Astrocyte of the spinal cord (primary cell): ENCODE data around the gene MAEA.

Experiments
- DNase-seq: peaks from one replicate; pipeline ENCODE4 v3.0.0; 2011; ENCODE audit warnings: low read depth, low spot score
- H3K4me3 ChIP-seq: 2 replicates; pipeline ENCODE4 v1.5.1; 2011; ENCODE audit warnings: low read depth, mild to moderate bottlenecking, low read length, moderate library complexity
- CTCF ChIP-seq: IDR thresholded peaks from 2 replicates; pipeline ENCODE4 v1.5.1; 2012; ENCODE audit warnings: low read depth, mild to moderate bottlenecking, low read length, inconsistent platforms
- in situ Hi-C: cut with HindIII; loops from 2 replicates; pipeline ENCODE4 v1.10.0; 2017; ENCODE audit warnings: low sequenced_read_pairs

The MAEA gene

GRCh38 chr4:1242506-1243450 is 46.9 kb upstream of the MAEA start:
- no peak for TF ChIP-seq CTCF
- no peak for DNase-seq
- no peak overlapping the region for H3K4me3 ChIP-seq
- in situ Hi-C loops, result no loop called here

DNA sequence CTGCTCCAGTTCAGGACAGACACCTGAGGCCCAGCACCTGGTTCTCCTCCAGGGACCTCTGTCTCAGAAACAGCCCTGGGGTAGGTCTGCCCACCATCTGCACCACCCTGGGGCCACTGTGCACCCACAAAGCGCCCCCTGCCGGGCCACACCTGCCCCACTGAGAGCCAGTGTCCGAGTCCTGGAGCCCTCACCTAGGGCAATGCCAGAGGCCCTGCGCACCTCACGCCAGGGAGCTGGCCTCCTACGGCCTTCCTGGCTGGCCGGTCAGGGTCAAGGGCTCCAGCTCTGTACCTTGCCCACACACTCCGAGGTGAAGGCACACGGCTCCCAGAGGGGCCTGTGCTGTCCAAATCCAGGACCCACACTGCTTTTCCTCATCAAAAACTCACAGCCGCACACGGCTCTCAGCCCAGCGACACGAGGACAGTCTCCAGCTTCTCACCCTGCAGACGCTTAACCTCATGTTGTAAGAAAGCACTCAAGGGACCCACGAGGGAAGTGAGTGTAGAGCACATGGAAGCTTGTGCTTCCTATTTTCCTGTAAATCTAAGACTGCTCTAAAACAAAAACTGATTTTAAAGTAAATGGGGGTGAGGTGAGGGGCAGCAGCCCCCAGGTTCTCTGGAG is 46.1 kb upstream of the MAEA start:
- no peak for DNase-seq
- no peak overlapping the region for H3K4me3 ChIP-seq
- in situ Hi-C loops, result no loop called here
- no peak for TF ChIP-seq CTCF

DNA sequence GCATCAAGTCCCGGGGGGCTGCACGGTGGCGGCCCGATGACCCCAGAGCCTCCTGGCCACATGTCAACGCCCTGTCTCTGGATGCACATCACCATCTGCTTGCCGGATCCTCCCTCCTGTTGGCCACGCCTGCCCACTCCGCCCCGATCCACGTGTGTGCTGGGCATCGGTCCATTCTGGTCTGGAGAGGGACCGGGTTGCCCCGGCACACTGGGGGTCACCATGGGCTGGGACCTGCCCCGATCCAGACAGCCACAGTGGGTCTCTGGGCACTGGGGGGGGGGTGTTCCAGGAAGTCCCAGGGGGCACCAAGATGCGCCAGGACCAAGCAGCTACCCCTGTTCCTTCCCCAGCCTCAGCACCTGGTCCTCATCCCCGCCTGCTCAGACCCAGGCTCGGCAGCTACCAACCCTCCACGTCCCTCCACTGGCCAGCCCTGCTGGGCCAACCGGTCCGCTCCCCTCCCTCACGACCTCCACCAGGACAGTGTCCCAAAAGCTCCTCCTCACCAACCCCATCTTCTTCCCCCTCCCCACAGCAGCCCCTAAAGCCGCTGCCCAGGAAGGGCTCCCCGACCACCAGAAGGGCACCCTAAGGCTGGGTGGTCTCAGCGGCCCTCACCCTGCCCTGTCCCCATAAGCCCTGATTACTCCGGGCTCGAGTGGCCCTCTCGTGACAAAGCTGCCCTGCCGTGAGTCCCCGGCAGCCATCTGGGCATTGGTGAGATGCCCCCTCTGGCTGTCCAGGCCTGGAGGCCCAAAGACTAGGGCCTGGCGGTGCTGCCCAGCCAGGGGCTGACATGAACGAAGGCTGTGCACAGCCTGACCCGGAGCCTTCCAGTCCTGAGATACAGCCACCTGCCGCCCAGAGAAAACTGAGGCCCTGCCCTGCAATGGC is 45.4 kb upstream of the MAEA start:
- no peak for TF ChIP-seq CTCF
- in situ Hi-C loops, result no loop called here
- H3K4me3 ChIP-seq, result no peak overlapping the region
- DNase-seq, result no peak

- no peak overlapping the region for H3K4me3 ChIP-seq
- no peak for DNase-seq
- no peak for TF ChIP-seq CTCF
- in situ Hi-C loops, result no loop called here
These were observed 44.7 kb upstream of the MAEA start for GRCh38 chr4:1244978-1245471.

- TF ChIP-seq CTCF, result no peak
- in situ Hi-C loops, result no loop called here
- no peak overlapping the region for H3K4me3 ChIP-seq
- no peak for DNase-seq
These were observed 44.1 kb upstream of the MAEA start for GRCh38 chr4:1245481-1246051.
